ENCODE data around the gene ABHD14A.

DNA sequence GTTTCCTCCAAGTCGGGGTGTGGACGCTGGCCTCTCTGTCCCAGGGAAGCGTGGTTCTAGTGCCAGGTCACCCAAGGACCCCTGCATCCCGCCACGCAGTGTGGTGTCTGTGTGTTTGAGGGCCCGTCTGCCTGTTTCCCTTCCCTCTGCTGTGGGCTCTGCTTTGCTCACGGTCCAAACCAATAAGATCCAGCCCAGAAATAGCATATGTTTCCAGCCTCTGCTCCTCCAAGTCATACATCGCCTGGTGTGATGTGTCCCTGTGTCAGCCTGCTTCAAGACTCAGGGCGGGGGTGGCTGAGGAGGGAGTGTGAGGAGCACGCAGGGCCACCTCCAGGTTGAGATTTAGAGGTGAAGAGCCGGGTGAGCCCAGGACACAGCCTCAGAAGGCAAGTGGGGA is 42.7 kb downstream of the ABHD14A start:
- TF ChIP-seq, protein P1, sequence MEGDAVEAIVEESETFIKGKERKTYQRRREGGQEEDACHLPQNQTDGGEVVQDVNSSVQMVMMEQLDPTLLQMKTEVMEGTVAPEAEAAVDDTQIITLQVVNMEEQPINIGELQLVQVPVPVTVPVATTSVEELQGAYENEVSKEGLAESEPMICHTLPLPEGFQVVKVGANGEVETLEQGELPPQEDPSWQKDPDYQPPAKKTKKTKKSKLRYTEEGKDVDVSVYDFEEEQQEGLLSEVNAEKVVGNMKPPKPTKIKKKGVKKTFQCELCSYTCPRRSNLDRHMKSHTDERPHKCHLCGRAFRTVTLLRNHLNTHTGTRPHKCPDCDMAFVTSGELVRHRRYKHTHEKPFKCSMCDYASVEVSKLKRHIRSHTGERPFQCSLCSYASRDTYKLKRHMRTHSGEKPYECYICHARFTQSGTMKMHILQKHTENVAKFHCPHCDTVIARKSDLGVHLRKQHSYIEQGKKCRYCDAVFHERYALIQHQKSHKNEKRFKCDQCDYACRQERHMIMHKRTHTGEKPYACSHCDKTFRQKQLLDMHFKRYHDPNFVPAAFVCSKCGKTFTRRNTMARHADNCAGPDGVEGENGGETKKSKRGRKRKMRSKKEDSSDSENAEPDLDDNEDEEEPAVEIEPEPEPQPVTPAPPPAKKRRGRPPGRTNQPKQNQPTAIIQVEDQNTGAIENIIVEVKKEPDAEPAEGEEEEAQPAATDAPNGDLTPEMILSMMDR (IDR thresholded peaks at IDR 0.05 in 4 of 5, conservative IDR thresholded peaks at IDR 0.05 in 1 of 5): no peak
- peak; percentile 16 to 50 for TF ChIP-seq POLR2A (IDR thresholded peaks at IDR 0.05)
